PC-3 (cell line): ENCODE results near the gene WDR82. TPM values are rescaled to one million over a fixed set of nuclear protein-coding genes. Genes with fewer than 3 reads are reported as not detected.

Experiments used
- ATAC-seq: fragments of 200-7000 bp; cut with Tn5 transposase; 2 replicates; pipeline ENCODE4 v1.9.1; 2020; ENCODE audit warnings: mild to moderate bottlenecking, moderate library complexity
- BruUV-seq: library from RNA; stranded (reverse); fragments of 400-500 nt; replicated peaks from 2 replicates; lab custom pipeline; 2021; lab: Mats Ljungman, UMichigan
- CTCF ChIA-PET: fragments of 300-600 bp; sonication (Branson Sonifier 250); formaldehyde crosslinking; loops from one replicate; lab custom pipeline; 2022; ENCODE audit warnings: antibody characterized with exemption; lab: Charles Lee
- POLR2A ChIA-PET: fragments of 300-600 bp; sonication (Branson Sonifier 250); formaldehyde crosslinking; loops from one replicate; lab custom pipeline; 2022; ENCODE audit warnings: antibody characterized with exemption; ENCODE audit not compliant: unreplicated experiment; lab: Charles Lee
- DNase-seq: peaks from one replicate; pipeline ENCODE4 v3.0.0-alpha.2; 2015
- H2AFZ ChIP-seq: fragments of 300-600 bp; sonication (generic); 2 replicates; pipeline ENCODE4 v1.6.0; 2016; ENCODE audit warnings: antibody characterized with exemption, low read length
- H3F3A ChIP-seq: fragments of 300-600 bp; sonication (generic); one replicate; pipeline ENCODE4 v1.6.0; 2017; ENCODE audit warnings: antibody characterized with exemption, low read length, control low read depth, mild to moderate bottlenecking; ENCODE audit not compliant: unreplicated experiment
- H3K27ac ChIP-seq: fragments of 300-600 bp; sonication (generic); 2 replicates; pipeline ENCODE4 v1.5.1; 2016; ENCODE audit warnings: mild to moderate bottlenecking, low read length
- H3K27me3 ChIP-seq: fragments of 300-600 bp; sonication (generic); 2 replicates; pipeline ENCODE4 v1.6.1; 2016; ENCODE audit warnings: low read length, mixed read lengths
- H3K36me3 ChIP-seq: fragments of 300-600 bp; sonication (generic); 2 replicates; pipeline ENCODE4 v1.6.1; 2016; ENCODE audit warnings: low read depth, mixed run types, low read length, mixed read lengths
- H3K4me1 ChIP-seq: fragments of 300-600 bp; sonication (generic); 2 replicates; pipeline ENCODE4 v1.5.1; 2016; ENCODE audit warnings: low read length; ENCODE audit not compliant: insufficient read depth
- H3K4me2 ChIP-seq: fragments of 300-600 bp; sonication (generic); 2 replicates; pipeline ENCODE4 v1.6.0; 2016; ENCODE audit warnings: low read length
- H3K4me3 ChIP-seq: fragments of 300-600 bp; sonication (generic); 2 replicates; pipeline ENCODE4 v1.5.1; 2016; ENCODE audit warnings: mild to moderate bottlenecking, low read length, mixed read lengths
- H3K79me2 ChIP-seq: fragments of 300-600 bp; sonication (generic); 2 replicates; pipeline ENCODE4 v1.6.1; 2017; ENCODE audit warnings: low read length, mixed read lengths
- H3K9ac ChIP-seq: fragments of 300-600 bp; sonication (generic); 2 replicates; pipeline ENCODE4 v1.6.0; 2016; ENCODE audit warnings: mild to moderate bottlenecking, low read length
- H3K9me2 ChIP-seq: fragments of 300-600 bp; sonication (generic); replicated peaks from 2 replicates; pipeline ENCODE4 v1.6.1; 2016; ENCODE audit warnings: mixed run types, low read length, mixed read lengths
- H3K9me3 ChIP-seq: fragments of 300-600 bp; sonication (generic); 2 replicates; pipeline ENCODE4 v1.6.1; 2016; ENCODE audit warnings: low read length, mixed read lengths
- H4K20me1 ChIP-seq: fragments of 300-600 bp; sonication (generic); 2 replicates; pipeline ENCODE4 v1.6.1; 2016; ENCODE audit warnings: low read length, mixed read lengths
- EZH2phosphoT487 ChIP-seq: fragments of 300-600 bp; sonication (generic); IDR thresholded peaks from 2 replicates; pipeline ENCODE4 v1.6.1; 2018; ENCODE audit warnings: mild to moderate bottlenecking, antibody characterized with exemption, low read length, borderline replicate concordance
- intact Hi-C: fragments of 100-400 bp; cut with micrococcal nuclease; formaldehyde crosslinking; loops from 2 replicates; pipeline ENCODE4 v1.9.0; 2023
- total RNA-seq: library from RNA; depleted of rRNA; stranded (reverse); fragments of >200 nt; gene quantifications from 2 replicates; pipeline ENCODE4 v1.2.3, GENCODE V29; 2014
- TF ChIP-seq, protein P1 (sequence below): fragments of 300-600 bp; sonication (generic); conservative IDR thresholded peaks from 2 replicates; pipeline ENCODE4 v1.5.1; 2017; ENCODE audit warnings: antibody characterized with exemption, low read depth, mild to moderate bottlenecking, low read length

Gene WDR82
- total RNA-seq, 1 experiment from 2014 or later, result 56.4 TPM

DNA sequence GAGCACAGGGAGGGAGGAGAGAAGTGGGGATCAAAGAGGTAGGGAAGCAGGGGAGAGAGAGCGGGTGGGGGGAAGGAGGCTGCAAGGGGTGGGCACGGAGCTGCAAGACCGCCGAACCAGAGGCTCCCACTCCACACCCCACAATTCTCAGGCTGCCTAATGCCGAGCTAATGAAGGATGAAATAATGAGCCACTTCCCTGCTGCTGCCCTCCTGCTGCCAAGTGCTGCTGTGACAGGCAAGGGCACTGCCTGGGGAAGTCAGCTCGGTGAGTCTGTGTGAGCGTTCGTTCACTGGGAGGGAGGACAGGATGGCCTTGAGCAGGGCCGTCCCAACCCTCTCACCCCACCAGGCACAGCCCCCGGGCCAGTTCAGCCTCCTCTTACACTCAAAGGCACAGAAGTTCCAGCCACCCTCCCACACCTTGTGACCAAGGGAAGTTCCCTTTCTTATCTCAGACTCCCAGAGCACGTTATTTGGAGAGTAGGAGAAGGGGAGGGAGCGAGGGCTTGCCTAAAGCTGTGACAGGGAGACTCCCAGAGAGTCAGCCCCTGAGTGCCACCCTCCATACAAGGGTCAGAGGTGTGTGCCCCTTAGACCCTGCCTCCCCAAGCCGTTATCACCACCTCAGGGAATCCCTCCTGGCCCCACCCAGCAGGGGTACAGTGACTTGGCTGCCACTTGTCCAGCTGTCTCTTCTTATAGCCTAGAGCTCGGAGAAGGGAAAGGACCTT, 21.6 kb upstream of the WDR82 start:
- intact Hi-C loops, result no loop called here

DNA sequence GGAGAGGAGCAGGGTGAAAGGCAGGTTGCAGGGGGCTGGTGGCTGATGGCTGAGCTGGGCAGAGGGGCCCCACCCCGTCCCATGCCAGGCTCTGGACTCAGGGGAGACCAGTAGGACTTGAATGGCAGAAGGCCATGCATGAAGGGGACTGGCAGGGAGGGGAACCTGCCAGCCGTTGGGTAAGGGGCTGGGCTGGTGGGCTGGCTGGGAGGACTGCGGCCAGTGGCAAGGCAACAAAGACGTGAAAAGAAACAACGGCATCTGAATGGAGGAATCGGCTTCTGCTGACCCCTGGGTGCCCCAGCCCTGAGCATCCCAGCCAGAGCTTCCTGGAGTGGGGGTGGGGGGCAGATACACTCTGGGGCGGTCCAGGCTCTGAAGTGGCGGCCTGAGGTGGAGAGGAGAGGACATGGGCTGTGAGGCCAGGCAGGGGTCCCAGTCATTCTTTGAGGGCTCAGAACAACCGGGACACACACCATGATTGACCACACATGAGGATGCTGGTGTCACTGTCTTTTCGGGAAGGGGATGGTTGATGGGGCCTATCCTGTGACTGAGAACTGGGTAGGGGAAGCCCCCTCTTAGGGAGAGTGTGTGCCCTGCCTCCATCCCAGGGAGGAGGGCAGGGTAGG, 20.9 kb upstream of the WDR82 start:
- no TSS peak for BruUV-seq
- ATAC-seq, result no peak
- CTCF ChIA-PET, result no interaction called here

More for the DNA sequence above, 21.6 kb upstream of the WDR82 start:
- H3K9me2 ChIP-seq, result no peaks in the 10 kb centered on the region
- peaks cover 4% of the 10 kb centered on the region; the same call in 1 of the 2 replicates for H3K4me1 ChIP-seq
- no peaks in the 10 kb centered on the region for H3F3A ChIP-seq
- H3K79me2 ChIP-seq, result no peaks in the 10 kb centered on the region
- H3K4me3 ChIP-seq, result no peak overlapping the region
- ChIA-PET CTCF (no interaction called here), POLR2A (no interaction called here)
- H2AFZ ChIP-seq, result no peak overlapping the region
- BruUV-seq, result no TSS peak
- H4K20me1 ChIP-seq, result no peaks in the 10 kb centered on the region
- no peaks in the 10 kb centered on the region for H3K36me3 ChIP-seq
- DNase-seq (peak; percentile 23), ATAC-seq (peak; percentile 78)
- no peak overlapping the region for H3K4me2 ChIP-seq
- H3K9ac ChIP-seq, result no peak overlapping the region
- H3K27me3 ChIP-seq, result no peaks in the 10 kb centered on the region
- no peak overlapping the region for H3K27ac ChIP-seq
- H3K9me3 ChIP-seq, result no peaks in the 10 kb centered on the region
- TF ChIP-seq, protein P1, sequence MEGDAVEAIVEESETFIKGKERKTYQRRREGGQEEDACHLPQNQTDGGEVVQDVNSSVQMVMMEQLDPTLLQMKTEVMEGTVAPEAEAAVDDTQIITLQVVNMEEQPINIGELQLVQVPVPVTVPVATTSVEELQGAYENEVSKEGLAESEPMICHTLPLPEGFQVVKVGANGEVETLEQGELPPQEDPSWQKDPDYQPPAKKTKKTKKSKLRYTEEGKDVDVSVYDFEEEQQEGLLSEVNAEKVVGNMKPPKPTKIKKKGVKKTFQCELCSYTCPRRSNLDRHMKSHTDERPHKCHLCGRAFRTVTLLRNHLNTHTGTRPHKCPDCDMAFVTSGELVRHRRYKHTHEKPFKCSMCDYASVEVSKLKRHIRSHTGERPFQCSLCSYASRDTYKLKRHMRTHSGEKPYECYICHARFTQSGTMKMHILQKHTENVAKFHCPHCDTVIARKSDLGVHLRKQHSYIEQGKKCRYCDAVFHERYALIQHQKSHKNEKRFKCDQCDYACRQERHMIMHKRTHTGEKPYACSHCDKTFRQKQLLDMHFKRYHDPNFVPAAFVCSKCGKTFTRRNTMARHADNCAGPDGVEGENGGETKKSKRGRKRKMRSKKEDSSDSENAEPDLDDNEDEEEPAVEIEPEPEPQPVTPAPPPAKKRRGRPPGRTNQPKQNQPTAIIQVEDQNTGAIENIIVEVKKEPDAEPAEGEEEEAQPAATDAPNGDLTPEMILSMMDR, result 0 out of 2 replicates have a peak, but pooled peaks have one; percentile 9
- TF ChIP-seq EZH2phosphoT487, result no peak

More for the DNA sequence above, 20.9 kb upstream of the WDR82 start:
- Histone ChIP-seq H3K27ac (no peak overlapping the region), H3K9me2 (no peaks in the 10 kb centered on the region), H3K4me2 (no peak overlapping the region), H3F3A (no peaks in the 10 kb centered on the region), H4K20me1 (no peaks in the 10 kb centered on the region), H3K4me3 (no peak overlapping the region), H3K27me3 (no peaks in the 10 kb centered on the region), H3K4me1 (peaks cover 4% of the 10 kb centered on the region; the same call in 1 of the 2 replicates), H3K36me3 (no peaks in the 10 kb centered on the region), H2AFZ (no peak overlapping the region), H3K9ac (no peak overlapping the region), H3K9me3 (no peaks in the 10 kb centered on the region), H3K79me2 (no peaks in the 10 kb centered on the region)
- intact Hi-C loops, result no loop called here
- TF ChIP-seq EZH2phosphoT487, result no peak
- TF ChIP-seq, protein P1, result no peak
- POLR2A ChIA-PET, result no interaction called here
- DNase-seq, result no peak
